Activated CD8-positive, alpha-beta memory T cell treated with anti-CD3 and anti-CD28 coated beads, Interleukin-2, amount 50 U/mL, for 24 hours (primary cell): ENCODE data around the gene KERA.
"Not testable (repeated sequence)": the region's sequence is repeated elsewhere in the genome, so short reads cannot be mapped to it uniquely, and the experiment has no call there.

ENCODE experiments used
- DNase-seq: peaks from one replicate; pipeline ENCODE4 v3.0.0-alpha.2; 2020; ENCODE audit errors: extremely low read depth

KERA gene

GRCh38 chr12:91057368-91058165, at the start of gene KERA:
KERA (minus strand) TSS chr12:91058024; CDS start chr12:91056281, 1,743 bp downstream.
- DNase-seq = no peak

- no peak for DNase-seq
Measured at GRCh38 chr12:91106283-91106682, 48.5 kb upstream of the KERA start.

GRCh38 chr12:91105807-91106206, 48.0 kb upstream of the KERA start:
- DNase-seq = no peak

- no peak for DNase-seq
Measured at GRCh38 chr12:91104812-91105466, 47.1 kb upstream of the KERA start.

GRCh38 chr12:91103624-91104023, 45.8 kb upstream of the KERA start:
- no peak for DNase-seq

- DNase-seq = no peak
Measured at GRCh38 chr12:91103101-91103500, 45.3 kb upstream of the KERA start.

GRCh38 chr12:91100906-91101305, 43.1 kb upstream of the KERA start:
- no peak for DNase-seq

GRCh38 chr12:91099836-91100235, 42.0 kb upstream of the KERA start:
- DNase-seq = no peak

GRCh38 chr12:91099341-91099740, 41.5 kb upstream of the KERA start:
- DNase-seq = no peak

- DNase-seq = no peak
Measured at GRCh38 chr12:91098941-91099340, 41.1 kb upstream of the KERA start.

GRCh38 chr12:91098461-91098860, 40.6 kb upstream of the KERA start:
- no peak for DNase-seq

- DNase-seq = no peak
Measured at GRCh38 chr12:91094957-91095356, 37.1 kb upstream of the KERA start.

- DNase-seq = no peak
Measured at GRCh38 chr12:91094032-91094662, 36.3 kb upstream of the KERA start.

- DNase-seq = no peak
Measured at GRCh38 chr12:91093341-91093740, 35.5 kb upstream of the KERA start.

GRCh38 chr12:91091916-91092715, 34.3 kb upstream of the KERA start:
- DNase-seq = no peak

- DNase-seq = not testable (repeated sequence)
Measured at GRCh38 chr12:91089953-91090352, 32.1 kb upstream of the KERA start.

- DNase-seq = no peak
Measured at GRCh38 chr12:91080041-91080440, 22.2 kb upstream of the KERA start.

- no peak for DNase-seq
Measured at GRCh38 chr12:91078501-91078900, 20.7 kb upstream of the KERA start.

GRCh38 chr12:91077228-91077954, 19.6 kb upstream of the KERA start:
- DNase-seq = no peak

GRCh38 chr12:91074851-91075250, 17.0 kb upstream of the KERA start:
- no peak for DNase-seq

GRCh38 chr12:91074154-91074709, 16.4 kb upstream of the KERA start:
- no peak for DNase-seq
